OCI-LY7 (cell line): ENCODE measurements around the gene FGF18. TPM values are rescaled to one million over a fixed set of nuclear protein-coding genes. Genes with fewer than 3 reads are reported as not detected.

Source experiments
- BruUV-seq: library from RNA; stranded (reverse); fragments of 400-500 nt; replicated peaks from 2 replicates; lab custom pipeline; 2021; lab: Mats Ljungman, UMichigan
- CTCF ChIA-PET: fragments of 300-600 bp; sonication (Branson Sonifier 250); formaldehyde crosslinking; loops from one replicate; lab custom pipeline; 2022; ENCODE audit warnings: antibody characterized with exemption; ENCODE audit not compliant: unreplicated experiment; lab: Charles Lee
- POLR2A ChIA-PET: fragments of 300-600 bp; sonication (Branson Sonifier 250); formaldehyde crosslinking; loops from one replicate; lab custom pipeline; 2022; ENCODE audit warnings: antibody characterized with exemption; lab: Charles Lee
- DNase-seq: peaks from one replicate; pipeline ENCODE4 v3.0.0-alpha.2; 2015; ENCODE audit warnings: low spot score
- H2AFZ ChIP-seq: fragments of 200-600 bp; sonication (generic), shearing (Covaris generic); 2 replicates; pipeline ENCODE4 v1.6.1; 2014; ENCODE audit warnings: mild to moderate bottlenecking, antibody characterized with exemption, low read length, moderate library complexity
- H3K27ac ChIP-seq: fragments of 200-600 bp; sonication (generic); 2 replicates; pipeline ENCODE4 v1.5.1; 2014; ENCODE audit warnings: mixed run types, low read depth, mild to moderate bottlenecking, moderate library complexity, low read length, inconsistent platforms; ENCODE audit not compliant: poor library complexity, severe bottlenecking
- H3K36me3 ChIP-seq: fragments of 200-600 bp; sonication (generic); 2 replicates; pipeline ENCODE4 v1.6.1; 2014; ENCODE audit warnings: mild to moderate bottlenecking, antibody characterized with exemption, low read length, moderate library complexity, mixed read lengths; ENCODE audit not compliant: insufficient read depth
- H3K4me1 ChIP-seq: fragments of 200-600 bp; sonication (generic); 2 replicates; pipeline ENCODE4 v1.5.1; 2014; ENCODE audit warnings: mild to moderate bottlenecking, low read length; ENCODE audit not compliant: insufficient read depth, poor library complexity, severe bottlenecking
- H3K4me2 ChIP-seq: fragments of 200-600 bp; sonication (generic); 2 replicates; pipeline ENCODE4 v1.6.1; 2014; ENCODE audit warnings: mild to moderate bottlenecking, low read length
- H3K4me3 ChIP-seq: fragments of 200-600 bp; sonication (generic); 2 replicates; pipeline ENCODE4 v1.5.1; 2014; ENCODE audit warnings: mild to moderate bottlenecking, low read depth, low read length; ENCODE audit not compliant: poor library complexity, severe bottlenecking
- H3K79me2 ChIP-seq: fragments of 200-600 bp; sonication (generic); 2 replicates; pipeline ENCODE4 v1.6.1; 2016; ENCODE audit warnings: low read depth, mild to moderate bottlenecking, low read length, moderate library complexity, mixed read lengths; ENCODE audit not compliant: insufficient read depth
- H3K9me2 ChIP-seq: fragments of 200-600 bp; sonication (generic); 2 replicates; pipeline ENCODE4 v1.6.1; 2016; ENCODE audit warnings: mild to moderate bottlenecking, low read length, mixed read lengths; ENCODE audit not compliant: insufficient read depth
- H3K9me3 ChIP-seq: fragments of 200-600 bp; sonication (generic); 2 replicates; pipeline ENCODE4 v1.6.1; 2014; ENCODE audit warnings: mild to moderate bottlenecking, mixed run types, low read length, mixed read lengths
- H4K20me1 ChIP-seq: fragments of 200-600 bp; sonication (generic); 2 replicates; pipeline ENCODE4 v1.6.1; 2014; ENCODE audit warnings: mild to moderate bottlenecking, antibody characterized with exemption, low read length, moderate library complexity, mixed read lengths; ENCODE audit not compliant: insufficient read depth
- EZH2phosphoT487 ChIP-seq: fragments of 200-600 bp; sonication (generic); IDR thresholded peaks from 2 replicates; pipeline ENCODE4 v1.6.1; 2018; ENCODE audit warnings: low read depth, borderline replicate concordance, mild to moderate bottlenecking, mixed run types, antibody characterized with exemption, low read length, moderate library complexity, mixed read lengths
- intact Hi-C: fragments of 100-400 bp; cut with micrococcal nuclease; formaldehyde crosslinking; loops from one replicate; pipeline ENCODE4 v1.10.0; 2022; ENCODE audit not compliant: unreplicated experiment
- total RNA-seq, 2 experiments: library from RNA; depleted of rRNA in 1 of 2; stranded (reverse); fragments of >200 nt in 1 of 2; shearing (Covaris generic) in 1 of 2; gene quantifications; 2 replicates each; pipeline ENCODE4 v1.2.3, GENCODE V29; 2014 to 2022
- TF ChIP-seq, protein P1 (sequence below): fragments of 200-600 bp; sonication (generic); conservative IDR thresholded peaks from 2 replicates; pipeline ENCODE4 v1.5.1; 2014; ENCODE audit warnings: mild to moderate bottlenecking, antibody characterized with exemption, low read length, moderate library complexity, mixed read lengths

Gene FGF18
- total RNA-seq, 2 experiments from 2014 or later, result 0.16 TPM; not detected in 1

DNA sequence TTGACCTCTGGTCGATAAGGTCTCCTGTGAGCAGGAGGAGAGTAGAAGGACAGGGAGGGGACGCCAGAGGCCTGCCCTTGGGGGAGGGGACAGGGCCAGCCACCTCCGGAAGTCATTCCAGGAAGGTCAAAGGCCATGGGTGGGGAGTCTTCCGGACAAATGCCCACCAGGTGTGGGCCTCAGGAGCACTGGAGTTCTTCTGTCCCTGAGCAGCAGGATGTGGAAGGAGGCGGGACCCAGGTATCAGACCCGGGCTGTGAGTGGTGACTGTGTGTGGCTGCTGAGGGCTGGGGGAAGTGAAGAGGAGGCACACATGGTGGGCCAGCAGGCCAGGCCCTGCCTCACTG, 13.9 kb downstream of the FGF18 start:
- H3K4me3 ChIP-seq, result no peak overlapping the region
- ChIA-PET POLR2A (no interaction called here), CTCF (no interaction called here)
- H3K36me3 ChIP-seq, result no peaks in the 10 kb centered on the region
- no peak overlapping the region for H3K27ac ChIP-seq
- H3K4me2 ChIP-seq, result no peak overlapping the region
- no peaks in the 10 kb centered on the region for H3K9me3 ChIP-seq
- no peak overlapping the region for H2AFZ ChIP-seq
- BruUV-seq, result no TSS peak
- TF ChIP-seq, protein P1, sequence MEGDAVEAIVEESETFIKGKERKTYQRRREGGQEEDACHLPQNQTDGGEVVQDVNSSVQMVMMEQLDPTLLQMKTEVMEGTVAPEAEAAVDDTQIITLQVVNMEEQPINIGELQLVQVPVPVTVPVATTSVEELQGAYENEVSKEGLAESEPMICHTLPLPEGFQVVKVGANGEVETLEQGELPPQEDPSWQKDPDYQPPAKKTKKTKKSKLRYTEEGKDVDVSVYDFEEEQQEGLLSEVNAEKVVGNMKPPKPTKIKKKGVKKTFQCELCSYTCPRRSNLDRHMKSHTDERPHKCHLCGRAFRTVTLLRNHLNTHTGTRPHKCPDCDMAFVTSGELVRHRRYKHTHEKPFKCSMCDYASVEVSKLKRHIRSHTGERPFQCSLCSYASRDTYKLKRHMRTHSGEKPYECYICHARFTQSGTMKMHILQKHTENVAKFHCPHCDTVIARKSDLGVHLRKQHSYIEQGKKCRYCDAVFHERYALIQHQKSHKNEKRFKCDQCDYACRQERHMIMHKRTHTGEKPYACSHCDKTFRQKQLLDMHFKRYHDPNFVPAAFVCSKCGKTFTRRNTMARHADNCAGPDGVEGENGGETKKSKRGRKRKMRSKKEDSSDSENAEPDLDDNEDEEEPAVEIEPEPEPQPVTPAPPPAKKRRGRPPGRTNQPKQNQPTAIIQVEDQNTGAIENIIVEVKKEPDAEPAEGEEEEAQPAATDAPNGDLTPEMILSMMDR, result no peak
- no peaks in the 10 kb centered on the region for H3K79me2 ChIP-seq
- intact Hi-C loops, result no loop called here
- no peaks in the 10 kb centered on the region for H4K20me1 ChIP-seq
- DNase-seq, result no peak
- H3K4me1 ChIP-seq, result no peaks in the 10 kb centered on the region
- H3K9me2 ChIP-seq, result no peaks in the 10 kb centered on the region

DNA sequence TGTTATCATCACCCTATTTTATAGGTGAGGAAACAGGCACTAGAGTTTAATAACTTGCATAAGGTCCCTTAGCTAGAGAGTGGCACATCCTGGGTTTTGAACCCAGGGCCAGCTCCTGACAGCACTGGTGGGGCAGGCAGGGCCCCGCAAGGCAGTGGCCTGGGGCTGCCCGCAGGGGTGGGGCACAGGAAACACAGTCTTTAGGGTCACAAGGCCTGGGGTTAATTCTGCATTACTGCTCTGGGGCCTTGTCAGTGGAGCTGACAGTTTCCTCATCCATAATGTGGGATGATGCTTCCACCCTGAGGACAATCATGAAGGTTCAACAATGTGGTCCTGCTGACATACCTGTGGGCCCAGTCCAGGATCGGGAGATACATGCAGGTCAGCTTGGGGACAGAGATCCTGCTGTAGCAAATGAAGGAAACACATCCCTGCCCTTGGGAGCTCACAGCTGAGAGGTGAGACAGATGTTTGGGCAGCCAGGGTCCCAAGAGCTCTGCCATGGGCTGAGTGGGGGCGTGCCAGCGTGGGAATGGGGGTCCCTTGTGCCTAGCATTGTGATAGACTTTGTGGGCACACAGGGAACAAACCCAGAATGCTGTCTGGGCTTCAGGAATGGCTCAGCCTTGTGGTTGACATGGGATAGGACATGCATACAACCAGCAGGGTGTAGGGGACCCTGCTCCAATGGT, 14.7 kb downstream of the FGF18 start:
- H3K9me2 ChIP-seq, result no peaks in the 10 kb centered on the region
- TF ChIP-seq EZH2phosphoT487, result no peak
- TF ChIP-seq, protein P1, result no peak
- H3K79me2 ChIP-seq, result no peaks in the 10 kb centered on the region
- H3K4me1 ChIP-seq, result no peaks in the 10 kb centered on the region
- H3K27ac ChIP-seq, result no peak overlapping the region
- BruUV-seq, result no TSS peak
- intact Hi-C loops, result no loop called here
- no peak overlapping the region for H3K4me3 ChIP-seq
- no peak overlapping the region for H3K4me2 ChIP-seq
- H3K9me3 ChIP-seq, result no peaks in the 10 kb centered on the region
- H4K20me1 ChIP-seq, result no peaks in the 10 kb centered on the region
- DNase-seq, result no peak
- CTCF ChIA-PET, result interaction anchor here (0.6 kb wide), 1 partner anchor 15 kb away, joined by 15 read pairs; no protein-coding TSS in a partner anchor
- H2AFZ ChIP-seq, result no peak overlapping the region
- POLR2A ChIA-PET, result no interaction called here
- no peaks in the 10 kb centered on the region for H3K36me3 ChIP-seq

DNA sequence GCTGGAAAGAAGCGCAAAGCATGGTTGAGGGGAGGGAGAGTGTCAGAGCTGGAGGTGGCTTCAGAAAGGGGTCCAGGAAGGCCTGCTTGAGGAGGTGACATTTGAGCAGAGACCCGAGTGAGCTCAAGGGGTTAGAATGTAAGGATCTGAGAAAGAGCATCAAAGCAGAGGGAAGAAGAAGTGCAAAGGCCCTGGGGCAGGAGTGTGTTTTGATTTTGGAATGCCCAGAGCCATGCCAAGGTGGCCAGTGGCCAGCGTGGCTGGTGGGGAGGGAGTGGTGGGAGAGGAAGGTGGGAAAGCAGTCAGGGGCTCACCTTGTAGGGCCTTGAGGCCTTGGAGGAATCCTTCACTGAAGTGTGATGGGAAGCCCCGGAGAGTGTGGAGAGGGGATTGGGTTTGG, 15.4 kb downstream of the FGF18 start:
- no peak for DNase-seq
- H3K9me3 ChIP-seq, result no peaks in the 10 kb centered on the region
- no TSS peak for BruUV-seq
- H2AFZ ChIP-seq, result no peak overlapping the region
- no peak overlapping the region for H3K4me2 ChIP-seq
- no peaks in the 10 kb centered on the region for H3K4me1 ChIP-seq
- ChIA-PET CTCF (interaction anchor here (0.6 kb wide), 1 partner anchor 15 kb away, joined by 15 read pairs; no protein-coding TSS in a partner anchor), POLR2A (no interaction called here)
- TF ChIP-seq, protein P1, result no peak
- TF ChIP-seq EZH2phosphoT487, result no peak
- no peaks in the 10 kb centered on the region for H3K36me3 ChIP-seq
- H3K9me2 ChIP-seq, result no peaks in the 10 kb centered on the region
- no peaks in the 10 kb centered on the region for H4K20me1 ChIP-seq
- no peaks in the 10 kb centered on the region for H3K79me2 ChIP-seq
- no peak overlapping the region for H3K4me3 ChIP-seq
- no peak overlapping the region for H3K27ac ChIP-seq
- intact Hi-C loops, result no loop called here
